Subcutaneous adipose tissue (tissue), 4 donors: Measurements from ENCODE around the gene KRTAP12-3. TPM values are rescaled to one million over a fixed set of nuclear protein-coding genes. Genes with fewer than 3 reads are reported as not detected.

Experiments used
- small RNA-seq: library from RNA; depleted of rRNA; stranded (forward); fragments of <200 nt; gene quantifications from one replicate; pipeline ENCODE3, GENCODE V24; 2016
- total RNA-seq, 4 donors: library from RNA; depleted of rRNA; stranded (reverse); fragments of >200 nt; gene quantifications; one replicate each; pipeline ENCODE4 v1.1.0, GENCODE V29; 2016
- TF ChIP-seq, protein P1 (sequence below): fragments of 450-650 bp; IDR thresholded peaks from one replicate; pipeline ENCODE4 v1.5.1; 2016; ENCODE audit warnings: low read depth, mild to moderate bottlenecking, control low read depth, antibody characterized with exemption, moderate library complexity

The KRTAP12-3 gene
- total RNA-seq, 4 donors from 2014 or later = not detected

DNA sequence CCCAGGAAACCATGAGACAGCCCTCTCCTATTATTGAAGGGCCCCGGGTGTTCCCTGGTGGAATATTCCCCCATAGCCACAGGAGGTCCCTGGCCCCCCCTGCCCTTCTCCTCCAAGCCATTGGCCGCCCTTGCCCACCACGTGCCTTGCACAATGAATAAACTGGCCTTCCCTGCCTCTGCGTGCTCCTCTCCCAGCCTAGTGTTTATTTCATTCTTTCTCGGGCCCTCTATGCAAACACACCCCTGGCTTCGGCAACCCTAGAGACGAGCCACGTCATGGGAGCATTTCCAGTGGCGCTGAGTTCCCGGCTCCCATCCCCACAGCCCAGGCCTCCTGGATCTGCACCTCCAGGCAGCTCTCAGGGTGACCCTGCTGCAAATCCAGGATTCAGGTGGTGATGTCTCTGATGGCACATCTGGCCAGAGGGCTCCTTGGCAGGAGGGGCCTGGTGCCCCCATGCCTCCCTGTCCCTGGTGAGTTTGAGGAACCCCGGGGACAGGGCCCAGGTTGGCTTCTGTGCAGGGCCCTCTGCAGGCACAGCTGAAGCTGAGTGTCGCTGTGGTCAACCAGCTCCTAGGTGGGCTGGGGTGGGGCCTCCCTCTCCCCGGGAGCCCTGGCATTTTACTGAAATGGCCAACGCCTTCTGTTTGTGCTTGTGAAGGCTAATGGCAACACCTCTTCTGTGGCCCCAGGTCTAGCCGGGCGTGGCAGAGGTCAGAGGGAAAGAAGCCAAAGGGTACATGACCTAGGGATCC, 45.4 kb downstream of the KRTAP12-3 start:
- TF ChIP-seq, protein P1, sequence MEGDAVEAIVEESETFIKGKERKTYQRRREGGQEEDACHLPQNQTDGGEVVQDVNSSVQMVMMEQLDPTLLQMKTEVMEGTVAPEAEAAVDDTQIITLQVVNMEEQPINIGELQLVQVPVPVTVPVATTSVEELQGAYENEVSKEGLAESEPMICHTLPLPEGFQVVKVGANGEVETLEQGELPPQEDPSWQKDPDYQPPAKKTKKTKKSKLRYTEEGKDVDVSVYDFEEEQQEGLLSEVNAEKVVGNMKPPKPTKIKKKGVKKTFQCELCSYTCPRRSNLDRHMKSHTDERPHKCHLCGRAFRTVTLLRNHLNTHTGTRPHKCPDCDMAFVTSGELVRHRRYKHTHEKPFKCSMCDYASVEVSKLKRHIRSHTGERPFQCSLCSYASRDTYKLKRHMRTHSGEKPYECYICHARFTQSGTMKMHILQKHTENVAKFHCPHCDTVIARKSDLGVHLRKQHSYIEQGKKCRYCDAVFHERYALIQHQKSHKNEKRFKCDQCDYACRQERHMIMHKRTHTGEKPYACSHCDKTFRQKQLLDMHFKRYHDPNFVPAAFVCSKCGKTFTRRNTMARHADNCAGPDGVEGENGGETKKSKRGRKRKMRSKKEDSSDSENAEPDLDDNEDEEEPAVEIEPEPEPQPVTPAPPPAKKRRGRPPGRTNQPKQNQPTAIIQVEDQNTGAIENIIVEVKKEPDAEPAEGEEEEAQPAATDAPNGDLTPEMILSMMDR = no peak

DNA sequence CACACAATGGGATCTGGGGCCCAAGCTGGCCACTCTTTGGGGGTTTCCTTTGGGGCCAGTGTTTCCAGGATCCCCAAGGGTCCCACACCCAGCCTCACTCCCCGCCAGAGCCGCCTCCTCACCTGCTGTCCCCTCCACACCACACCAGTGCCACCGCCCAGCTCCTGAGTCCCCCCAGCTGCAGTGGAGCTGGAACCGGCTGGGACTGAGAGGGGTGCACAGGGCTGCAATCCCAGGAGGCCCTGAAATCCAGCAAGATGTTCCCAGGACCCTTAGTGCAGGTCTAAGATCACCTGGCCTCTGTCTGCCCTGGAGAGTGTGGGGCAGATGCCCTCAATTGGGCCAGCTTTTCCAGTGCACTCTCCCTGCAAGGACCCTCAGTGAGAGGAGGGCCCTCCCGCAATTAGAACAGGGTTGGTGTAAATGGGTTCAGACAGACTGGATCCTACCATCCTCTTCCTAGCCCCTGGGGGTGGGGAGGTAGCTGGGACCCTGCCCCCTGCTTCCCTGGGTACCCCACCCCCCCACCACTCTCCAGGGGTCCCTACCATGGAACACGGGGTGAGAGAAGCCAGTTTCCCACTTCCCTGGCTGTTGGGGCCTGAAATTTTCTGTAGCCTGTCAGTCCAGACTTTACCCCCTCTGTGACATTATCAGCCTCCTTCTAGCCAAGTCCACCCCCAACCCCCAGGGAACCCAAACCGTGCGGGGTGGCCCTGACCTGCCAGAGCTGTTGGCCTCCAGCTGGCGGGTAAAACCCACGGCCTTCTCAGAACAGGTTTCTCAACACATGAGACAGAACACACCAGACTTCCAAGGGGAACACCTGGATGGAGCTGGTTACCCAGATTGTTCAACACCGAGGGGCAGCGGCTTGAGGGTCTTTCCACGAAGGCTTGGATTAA, 46.3 kb downstream of the KRTAP12-3 start:
- TF ChIP-seq, protein P1 = no peak

DNA sequence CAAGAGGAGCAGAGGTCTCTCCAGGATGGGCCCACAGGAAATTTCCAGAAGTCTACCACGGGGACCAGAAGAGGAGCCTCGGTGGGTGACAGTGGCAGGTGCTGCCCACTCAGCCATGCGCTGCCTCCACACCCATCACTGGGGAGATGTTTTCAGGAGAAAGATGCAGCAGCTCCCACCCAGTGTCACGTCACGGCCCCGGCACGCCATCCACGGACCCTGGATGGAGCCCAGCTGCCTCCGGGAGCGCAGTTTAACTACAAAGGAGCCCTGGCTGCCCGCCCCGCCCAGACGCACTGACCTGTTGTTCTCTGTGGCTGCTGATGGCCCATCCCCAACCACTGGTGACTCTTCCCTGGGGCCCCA, 46.9 kb downstream of the KRTAP12-3 start:
- TF ChIP-seq, protein P1 = no peak

DNA sequence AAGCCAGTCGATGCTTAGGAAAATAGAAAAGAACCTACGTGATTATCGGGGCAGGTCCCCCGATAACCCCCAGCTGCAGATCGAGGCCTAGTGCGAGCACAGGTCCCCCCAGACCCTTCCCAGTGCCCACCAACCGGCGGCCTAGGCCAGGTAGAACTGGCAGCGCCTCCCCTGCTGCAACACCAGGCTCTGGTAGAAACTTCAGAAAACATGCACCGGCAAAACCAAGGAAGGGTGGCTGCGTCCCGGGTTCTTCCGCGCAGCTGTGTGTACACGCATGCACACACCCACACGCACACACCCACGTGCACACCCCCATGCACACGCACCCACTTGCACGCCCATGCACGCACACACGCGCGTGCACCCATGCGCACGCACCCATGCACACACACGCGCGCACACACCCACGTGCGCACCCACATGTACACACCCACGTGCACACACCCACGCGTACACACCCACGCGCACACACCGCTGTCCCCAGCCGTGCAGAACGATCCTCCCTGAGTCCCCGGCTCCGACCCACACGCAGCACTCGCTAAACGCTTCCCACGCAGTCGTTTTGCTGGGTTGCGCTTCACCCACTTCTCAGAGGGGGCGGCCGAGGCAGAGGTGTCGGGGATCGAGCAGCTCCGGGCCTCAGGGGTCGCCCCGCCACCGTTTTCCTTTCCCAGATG, 48.4 kb downstream of the KRTAP12-3 start:
- TF ChIP-seq, protein P1 = no peak

DNA sequence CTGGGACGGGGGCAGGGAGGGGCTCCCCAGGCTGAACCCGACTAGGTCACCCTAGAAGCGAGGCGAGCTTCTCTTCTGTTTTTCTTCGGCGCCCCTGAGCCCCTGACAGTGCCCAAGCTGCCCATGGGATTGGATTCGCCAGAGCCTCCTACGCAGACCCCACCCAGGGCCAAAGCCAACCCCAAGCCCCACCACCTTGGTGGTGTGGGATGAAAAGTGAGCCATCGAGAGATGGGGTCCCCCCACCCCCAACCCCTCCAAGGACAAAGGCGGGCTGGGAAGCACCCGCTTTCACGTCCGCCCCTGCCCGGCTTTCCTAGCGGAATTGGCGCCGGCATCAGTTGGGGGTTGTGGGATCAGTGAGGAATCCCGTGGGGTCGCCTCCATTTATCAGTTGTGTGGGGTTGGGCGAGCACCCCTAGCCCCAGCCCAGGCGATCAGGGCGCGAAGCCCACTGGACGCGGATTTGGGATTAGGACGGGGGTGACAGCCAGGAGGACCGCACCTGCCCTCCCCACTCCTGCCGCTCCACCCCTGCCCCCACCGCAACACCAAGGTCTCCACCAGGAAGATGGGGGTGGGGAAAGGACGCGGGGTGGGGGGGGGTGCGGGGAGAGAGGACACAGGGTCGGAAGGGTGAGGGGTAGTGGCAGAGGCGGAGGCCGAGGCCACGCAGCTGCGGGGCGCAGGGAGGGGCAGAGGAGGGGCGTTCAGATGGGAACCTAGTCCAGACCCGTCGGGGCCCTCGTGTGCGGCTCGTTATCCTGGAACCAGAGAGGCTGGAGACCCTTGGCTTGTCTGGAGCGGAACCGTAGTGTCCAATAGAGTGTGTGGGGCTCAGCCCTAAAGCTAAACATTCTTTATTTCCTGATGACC, 49.2 kb downstream of the KRTAP12-3 start:
- TF ChIP-seq, protein P1 = no peak

Small RNAs within 50 kb of the gene (small RNA-seq; reads per million reads assigned to genes)
- not detected for gene KRTAP12-6P

Other genes with a start within 250 kb of the KRTAP12-3 start
- gene LRRC3, start 202.4 kb upstream of the KRTAP12-3 start, total RNA-seq = 1 to 10 TPM in 3 of 4 donors, under 1 TPM in 1; 0.98 to 4.2 (median 3.0) TPM
- gene KRTAP10-1, start 117.7 kb upstream of the KRTAP12-3 start, total RNA-seq = not detected
- not detected for gene KRTAP10-2, start 106.4 kb upstream of the KRTAP12-3 start, total RNA-seq
- gene KRTAP10-3, start 99.1 kb upstream of the KRTAP12-3 start, total RNA-seq = not detected
- gene KRTAP10-4, start 84.2 kb upstream of the KRTAP12-3 start, total RNA-seq = not detected
- gene KRTAP10-5, start 77.3 kb upstream of the KRTAP12-3 start, total RNA-seq = not detected
- not detected for gene KRTAP10-6, start 65.4 kb upstream of the KRTAP12-3 start, total RNA-seq
- gene KRTAP10-7, start 57.3 kb upstream of the KRTAP12-3 start, total RNA-seq = not detected
- gene KRTAP10-8, start 45.9 kb upstream of the KRTAP12-3 start, total RNA-seq = not detected
- gene KRTAP10-9, start 30.8 kb upstream of the KRTAP12-3 start, total RNA-seq = not detected
- gene KRTAP10-10, start 20.6 kb upstream of the KRTAP12-3 start, total RNA-seq = not detected
- not detected for gene KRTAP10-11, start 11.5 kb upstream of the KRTAP12-3 start, total RNA-seq
- not detected for gene KRTAP12-4, start 3.3 kb upstream of the KRTAP12-3 start, total RNA-seq
- not detected for gene KRTAP12-2, start 9.0 kb downstream of the KRTAP12-3 start, total RNA-seq
- gene KRTAP12-1, start 24.2 kb downstream of the KRTAP12-3 start, total RNA-seq = not detected
- gene KRTAP10-12, start 39.2 kb downstream of the KRTAP12-3 start, total RNA-seq = not detected
- not detected for gene TSPEAR, start 53.6 kb downstream of the KRTAP12-3 start, total RNA-seq
- 100 to 1,000 TPM in 2 of 4 donors, 10 to 100 TPM in 2; 64.4 to 144 (median 100) TPM for gene UBE2G2, start 143.9 kb downstream of the KRTAP12-3 start, total RNA-seq
- gene SUMO3, start 160.1 kb downstream of the KRTAP12-3 start, total RNA-seq = 10 to 100 TPM; 41.3 to 77.0 (median 59.4) TPM
- 100 to 1,000 TPM; 131 to 244 (median 148) TPM for gene PTTG1IP, start 215.8 kb downstream of the KRTAP12-3 start, total RNA-seq